Fibroblast of lung (primary cell): Measurements from ENCODE around the gene DDX54.

Source experiments
- EZH2 ChIP-seq: IDR thresholded peaks from 2 replicates; pipeline ENCODE4 v1.5.1; 2012; ENCODE audit warnings: low read length, control low read depth, mild to moderate bottlenecking; ENCODE audit errors: missing control alignments
- TF ChIP-seq, protein P1 (sequence below), 2 donors: IDR thresholded peaks in 1 of 2; conservative IDR thresholded peaks in 1 of 2; 1 replicate in 1 of 2; 2 replicates in 1 of 2; pipeline ENCODE4 v1.5.1; 2011 to 2012; ENCODE audit warnings: low read length in 2 of 2, control low read depth in 1 of 2, inconsistent platforms in 1 of 2, low read depth in 1 of 2, mild to moderate bottlenecking in 1 of 2

DNA sequence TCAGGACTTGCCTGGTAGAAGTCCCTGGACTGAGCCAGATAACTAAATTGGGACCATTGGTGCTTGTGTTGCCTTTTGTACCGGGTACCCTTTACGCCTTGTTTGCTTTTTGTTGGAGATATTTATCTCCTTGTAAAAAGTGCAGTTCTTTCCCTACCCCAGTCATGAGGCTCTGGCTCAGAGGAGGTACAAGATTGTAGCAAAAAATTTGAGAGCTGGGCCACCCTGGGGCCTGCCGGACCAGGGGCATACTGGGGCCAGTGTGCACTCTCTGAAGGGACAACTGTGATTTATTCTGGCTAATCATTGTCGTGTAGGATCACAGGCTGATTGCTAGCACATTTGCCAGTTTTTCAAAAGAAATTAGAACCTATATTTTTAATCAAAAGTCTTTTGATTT, 49.2 kb upstream of the DDX54 start:
- TF ChIP-seq, protein P1, sequence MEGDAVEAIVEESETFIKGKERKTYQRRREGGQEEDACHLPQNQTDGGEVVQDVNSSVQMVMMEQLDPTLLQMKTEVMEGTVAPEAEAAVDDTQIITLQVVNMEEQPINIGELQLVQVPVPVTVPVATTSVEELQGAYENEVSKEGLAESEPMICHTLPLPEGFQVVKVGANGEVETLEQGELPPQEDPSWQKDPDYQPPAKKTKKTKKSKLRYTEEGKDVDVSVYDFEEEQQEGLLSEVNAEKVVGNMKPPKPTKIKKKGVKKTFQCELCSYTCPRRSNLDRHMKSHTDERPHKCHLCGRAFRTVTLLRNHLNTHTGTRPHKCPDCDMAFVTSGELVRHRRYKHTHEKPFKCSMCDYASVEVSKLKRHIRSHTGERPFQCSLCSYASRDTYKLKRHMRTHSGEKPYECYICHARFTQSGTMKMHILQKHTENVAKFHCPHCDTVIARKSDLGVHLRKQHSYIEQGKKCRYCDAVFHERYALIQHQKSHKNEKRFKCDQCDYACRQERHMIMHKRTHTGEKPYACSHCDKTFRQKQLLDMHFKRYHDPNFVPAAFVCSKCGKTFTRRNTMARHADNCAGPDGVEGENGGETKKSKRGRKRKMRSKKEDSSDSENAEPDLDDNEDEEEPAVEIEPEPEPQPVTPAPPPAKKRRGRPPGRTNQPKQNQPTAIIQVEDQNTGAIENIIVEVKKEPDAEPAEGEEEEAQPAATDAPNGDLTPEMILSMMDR (conservative IDR thresholded peaks at IDR 0.05 in 1 of 2, IDR thresholded peaks at IDR 0.05 in 1 of 2; ENCODE audit: low read depth in 1 of 2, low read length in 2 of 2), result no peak
- TF ChIP-seq EZH2, result no peak
